HepG2 (cell line): ENCODE measurements around the gene POP7. TPM values are rescaled to one million over a fixed set of nuclear protein-coding genes. Genes with fewer than 3 reads are reported as not detected.

Experiments
- ATM ChIP-seq: fragments of 450-650 bp; IDR thresholded peaks from 2 replicates; pipeline ENCODE4 v1.7.1; 2017; ENCODE audit warnings: mild to moderate bottlenecking, borderline replicate concordance
- GMEB1 ChIP-seq: sonication (generic); formaldehyde crosslinking; IDR thresholded peaks from 2 replicates; pipeline ENCODE4 v1.5.1; 2020; ENCODE audit warnings: missing genetic modification reagents, mild to moderate bottlenecking, borderline replicate concordance
- GPBP1L1 ChIP-seq: sonication (generic); formaldehyde crosslinking; IDR thresholded peaks from 2 replicates; pipeline ENCODE4 v1.5.0; 2020; ENCODE audit warnings: mild to moderate bottlenecking, missing genetic modification reagents
- GTF2F1 ChIP-seq: fragments of 150-350 bp; IDR thresholded peaks from 2 replicates; pipeline ENCODE4 v1.6.1; 2014; ENCODE audit warnings: low read length
- MED8 ChIP-seq: sonication (generic); formaldehyde crosslinking; IDR thresholded peaks from 2 replicates; pipeline ENCODE4 v1.8.1; 2023; ENCODE audit warnings: mild to moderate bottlenecking, missing genetic modification reagents; ENCODE audit not compliant: insufficient replicate concordance
- PRDM4 ChIP-seq: sonication (generic); formaldehyde crosslinking; IDR thresholded peaks from 2 replicates; pipeline ENCODE4 v1.9.0; 2021; ENCODE audit warnings: missing genetic modification reagents, borderline replicate concordance
- TAF15 ChIP-seq: fragments of 200-400 bp; formaldehyde crosslinking; IDR thresholded peaks from one replicate; pipeline ENCODE4 v1.6.1; 2018; ENCODE audit warnings: mild to moderate bottlenecking, low read depth, low read length; ENCODE audit not compliant: poor library complexity, severe bottlenecking
- TGIF2 ChIP-seq: IDR thresholded peaks from 2 replicates; pipeline ENCODE4 v1.6.1; 2016; ENCODE audit warnings: control low read depth, missing compliant biosample characterization
- ZBTB44 ChIP-seq: sonication (generic); formaldehyde crosslinking; IDR thresholded peaks from 2 replicates; pipeline ENCODE4 v1.4.0; 2020; ENCODE audit warnings: missing genetic modification reagents
- ZNF383 ChIP-seq: sonication (generic); formaldehyde crosslinking; IDR thresholded peaks from 2 replicates; pipeline ENCODE4 v1.4.0; 2020; ENCODE audit warnings: missing genetic modification reagents, mild to moderate bottlenecking, borderline replicate concordance
- ZNF780A ChIP-seq: sonication (generic); formaldehyde crosslinking; IDR thresholded peaks from 2 replicates; pipeline ENCODE4 v1.8.0; 2022; ENCODE audit warnings: mild to moderate bottlenecking, missing genetic modification reagents, moderate library complexity
- ZNF839 ChIP-seq: sonication (generic); formaldehyde crosslinking; IDR thresholded peaks from 2 replicates; pipeline ENCODE4 v1.4.0; 2020; ENCODE audit warnings: missing genetic modification reagents, mild to moderate bottlenecking, borderline replicate concordance
- polyA plus RNA-seq, 8 experiments: library from polyadenylated mRNA; depleted of rRNA in 3 of 8; stranded (reverse) in 7 of 8; unstranded in 1 of 8; fragments of >200 nt; fragmentation: Illumina TruSeq in 4 of 8; extraction: Trizol in 4 of 8; gene quantifications; 2 replicates each; pipeline versions ENCODE4 v1.2.1 to v1.2.3, GENCODE V29; 2011 to 2016; ENCODE audit warnings: low read depth in 4 of 8, missing spikeins in 1 of 8, mixed read lengths in 1 of 8; ENCODE audit not compliant: insufficient read depth in 1 of 8
- total RNA-seq, 5 experiments: library from RNA; depleted of rRNA; stranded (reverse); fragments of >200 nt; fragmentation: Illumina TruSeq; extraction: Trizol; gene quantifications; 2 replicates each; pipeline ENCODE4 v1.2.3, GENCODE V29; 2016; ENCODE audit warnings: low read depth in 1 of 5

POP7 gene
- total and polyA plus RNA-seq, 2 of the 13 experiments (the other 11 are each of a cell fraction or from before 2014, with no cell fraction given), result 63.9 to 91.1 TPM

- TF ChIP-seq GMEB1 (CRISPR knock-in tag) (no peak), ZNF839 (CRISPR knock-in tag) (no peak), GTF2F1 (no peak), ATM (no peak), ZNF780A (CRISPR knock-in tag) (no peak), PRDM4 (no peak), ZNF383 (CRISPR knock-in tag) (no peak), TGIF2 (CRISPR knock-in tag) (no peak), TAF15 (no peak), GPBP1L1 (no peak), ZBTB44 (CRISPR knock-in tag) (no peak), MED8 (CRISPR knock-in tag) (no peak)
Observed at GRCh38 chr7:100726996-100727761, 21.3 kb downstream of the POP7 start (continued).
